Thyroid gland (tissue), 4 donors: ENCODE results near the gene PGLYRP3.

Experiments used
- CTCF ChIP-seq, 6 experiments: fragments of 200-600 bp in 3 of 6; fragments of 450-650 bp in 3 of 6; sonication (generic) in 3 of 6; IDR thresholded peaks; one replicate each; pipeline ENCODE4 v1.5.1; 2016 to 2019; ENCODE audit warnings: antibody characterized with exemption in 6 of 6, mild to moderate bottlenecking in 2 of 6, inconsistent platforms in 1 of 6, moderate library complexity in 1 of 6
- POLR2A ChIP-seq, 2 donors: fragments of 450-650 bp; IDR thresholded peaks; one replicate each; pipeline ENCODE4 v1.6.1; 2017; ENCODE audit warnings: antibody characterized with exemption in 2 of 2, mild to moderate bottlenecking in 2 of 2, moderate library complexity in 1 of 2

DNA sequence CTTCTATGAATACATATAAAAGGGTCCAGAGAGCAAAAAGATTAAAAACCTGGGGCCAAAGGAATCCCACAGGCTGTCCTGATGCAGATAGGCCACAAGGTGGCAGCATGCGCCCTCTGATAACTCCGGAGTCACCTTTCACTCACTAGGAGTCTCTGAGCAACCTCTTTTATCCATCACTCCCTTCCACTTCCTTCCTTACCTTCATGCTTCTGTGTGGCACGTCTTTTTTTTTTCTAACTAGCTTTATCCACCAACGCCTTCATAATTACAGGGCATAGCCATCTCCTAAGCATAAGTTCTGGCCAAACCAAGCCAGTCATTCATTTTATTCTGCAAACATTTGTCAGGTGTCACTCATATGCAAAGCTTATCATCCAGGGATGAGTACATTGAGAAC, 39.8 kb upstream of the PGLYRP3 start:
- peak; percentile 62 to 93 (median 74) for TF ChIP-seq CTCF (IDR thresholded peaks at IDR 0.05)
- no peak for TF ChIP-seq POLR2A (IDR thresholded peaks at IDR 0.05)
